Body of pancreas (tissue), 4 donors: Measurements from ENCODE around the gene GGA1. TPM values are rescaled to one million over a fixed set of nuclear protein-coding genes. Genes with fewer than 3 reads are reported as not detected.

Experiments used
- ATAC-seq: fragments of 150-250 bp; one replicate; pipeline ENCODE4 v1.9.1; 2016
- DNase-seq, 4 donors: peaks; one replicate each; pipeline ENCODE4 v3.0.0-alpha.2; 2019
- H3K27ac ChIP-seq, 4 donors: fragments of 200-600 bp; sonication (generic); 1 replicate in 3 of 4; 2 replicates in 1 of 4; pipeline versions ENCODE4 v1.5.1 to v1.6.1; 2016 to 2019; ENCODE audit warnings: mild to moderate bottlenecking in 1 of 4, mixed read lengths in 1 of 4, moderate library complexity in 1 of 4
- H3K27me3 ChIP-seq, 2 donors: fragments of 200-600 bp; sonication (generic); one replicate each; pipeline ENCODE4 v1.6.0; 2016; ENCODE audit warnings: mild to moderate bottlenecking in 1 of 2
- H3K36me3 ChIP-seq, 2 donors: fragments of 200-600 bp; sonication (generic); replicated peaks in 1 of 2; 2 replicates each; pipeline ENCODE4 v1.5.1; 2016; ENCODE audit warnings: low read depth in 2 of 2; ENCODE audit not compliant: insufficient read depth in 1 of 2
- H3K4me1 ChIP-seq: fragments of 200-600 bp; sonication (generic); one replicate; pipeline ENCODE4 v1.6.0; 2016
- H3K4me3 ChIP-seq, 2 donors: fragments of 200-600 bp; sonication (generic); 1 replicate in 1 of 2; 2 replicates in 1 of 2; pipeline ENCODE4 v1.5.1; 2016 to 2019
- H3K9me3 ChIP-seq, 3 donors: fragments of 200-600 bp; sonication (generic); 1 replicate in 2 of 3; 2 replicates in 1 of 3; pipeline ENCODE4 v1.5.1; 2016
- POLR2A ChIP-seq, 3 donors: fragments of 450-650 bp; IDR thresholded peaks; one replicate each; pipeline ENCODE4 v1.6.1; 2016; ENCODE audit warnings: antibody characterized with exemption in 3 of 3, mild to moderate bottlenecking in 2 of 3
- WGBS, 2 donors: methylation state at CpG; one replicate each; pipeline ENCODE4 v1.1.5; 2017; 5-methylcytosine and 5-hydroxymethylcytosine counted together
- intact Hi-C: fragments of 100-400 bp; cut with DNase I; formaldehyde crosslinking; loops from one replicate; pipeline ENCODE4 v1.15.1; 2023
- total RNA-seq, 2 donors: library from RNA; depleted of rRNA; stranded (reverse); fragments of >200 nt; gene quantifications; one replicate each; pipeline ENCODE4 v1.1.0, GENCODE V29; 2016
- TF ChIP-seq, protein P1 (sequence below), 7 experiments: fragments of 450-650 bp in 4 of 7; fragments of 200-600 bp in 3 of 7; sonication (generic) in 3 of 7; IDR thresholded peaks; one replicate each; pipeline ENCODE4 v1.5.1; 2016 to 2019; ENCODE audit warnings: antibody characterized with exemption in 7 of 7

Gene GGA1
- total RNA-seq, 2 donors from 2014 or later: 38.4 to 42.5 TPM

GRCh38 chr22:37678372-37678771 is 69.7 kb downstream of the GGA1 start:
- Histone ChIP-seq H3K27me3 (no peaks in the 10 kb centered on the region), H3K27ac (no peak overlapping the region), H3K36me3 (no peaks in the 10 kb centered on the region), H3K4me1 (peaks cover 42% of the 10 kb centered on the region), H3K9me3 (no peaks in the 10 kb centered on the region), H3K4me3 (no peak overlapping the region)
- ATAC-seq: no peak
- intact Hi-C loops: no loop called here
- TF ChIP-seq, protein P1, sequence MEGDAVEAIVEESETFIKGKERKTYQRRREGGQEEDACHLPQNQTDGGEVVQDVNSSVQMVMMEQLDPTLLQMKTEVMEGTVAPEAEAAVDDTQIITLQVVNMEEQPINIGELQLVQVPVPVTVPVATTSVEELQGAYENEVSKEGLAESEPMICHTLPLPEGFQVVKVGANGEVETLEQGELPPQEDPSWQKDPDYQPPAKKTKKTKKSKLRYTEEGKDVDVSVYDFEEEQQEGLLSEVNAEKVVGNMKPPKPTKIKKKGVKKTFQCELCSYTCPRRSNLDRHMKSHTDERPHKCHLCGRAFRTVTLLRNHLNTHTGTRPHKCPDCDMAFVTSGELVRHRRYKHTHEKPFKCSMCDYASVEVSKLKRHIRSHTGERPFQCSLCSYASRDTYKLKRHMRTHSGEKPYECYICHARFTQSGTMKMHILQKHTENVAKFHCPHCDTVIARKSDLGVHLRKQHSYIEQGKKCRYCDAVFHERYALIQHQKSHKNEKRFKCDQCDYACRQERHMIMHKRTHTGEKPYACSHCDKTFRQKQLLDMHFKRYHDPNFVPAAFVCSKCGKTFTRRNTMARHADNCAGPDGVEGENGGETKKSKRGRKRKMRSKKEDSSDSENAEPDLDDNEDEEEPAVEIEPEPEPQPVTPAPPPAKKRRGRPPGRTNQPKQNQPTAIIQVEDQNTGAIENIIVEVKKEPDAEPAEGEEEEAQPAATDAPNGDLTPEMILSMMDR (IDR thresholded peaks at IDR 0.05): no peak
- no peak for TF ChIP-seq POLR2A (IDR thresholded peaks at IDR 0.05)
- DNase-seq: no peak
- 59 to 70% methylated on average over 8 to 9 of the region's 18 CpGs for whole genome bisulfite sequencing, 2 donors

DNA sequence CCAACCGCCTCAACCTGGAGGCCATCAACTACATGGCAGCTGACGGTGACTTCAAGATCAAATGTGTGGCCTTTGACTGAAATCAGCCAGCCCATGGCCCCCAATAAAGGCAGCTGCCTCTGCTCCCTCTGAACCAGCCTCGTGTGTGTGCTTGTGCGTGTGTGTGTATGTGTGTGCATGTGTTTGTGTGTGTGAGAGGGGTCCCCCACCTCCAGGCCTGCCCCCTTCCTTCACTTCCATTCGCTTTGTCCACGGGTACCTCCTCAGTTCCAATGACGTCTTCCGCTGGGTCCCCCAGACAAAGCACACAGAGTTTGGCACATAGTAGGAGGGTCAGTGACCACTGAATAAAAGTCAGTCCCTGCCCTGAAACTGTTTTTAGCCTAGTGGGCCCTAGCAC is 71.0 kb downstream of the GGA1 start:
- TF ChIP-seq, protein P1 (IDR thresholded peaks at IDR 0.05): no peak
- no peak for TF ChIP-seq POLR2A (IDR thresholded peaks at IDR 0.05)
- Histone ChIP-seq H3K36me3 (no peaks in the 10 kb centered on the region), H3K4me3 (no peak overlapping the region), H3K9me3 (no peaks in the 10 kb centered on the region), H3K27ac (no peak overlapping the region), H3K27me3 (no peaks in the 10 kb centered on the region), H3K4me1 (peaks cover 37% of the 10 kb centered on the region)
- WGBS, 2 donors: 83 to 95% methylated on average over 4 to 8 of the region's 8 CpGs
- DNase-seq (no peak), ATAC-seq (no peak)
- intact Hi-C loops: loop anchor here (5.0 kb wide), 1 partner anchor 32 kb away; no protein-coding TSS in a partner anchor

- WGBS, 2 donors: 62 to 77% methylated on average over 5 to 7 of the region's 7 CpGs
- H3K4me1 ChIP-seq: peaks cover 31% of the 10 kb centered on the region
- no peaks in the 10 kb centered on the region for H3K36me3 ChIP-seq
- TF ChIP-seq, protein P1 (IDR thresholded peaks at IDR 0.05): no peak
- no peak for TF ChIP-seq POLR2A (IDR thresholded peaks at IDR 0.05)
- H3K4me3 ChIP-seq: no peak overlapping the region
- no peaks in the 10 kb centered on the region for H3K27me3 ChIP-seq
- H3K27ac ChIP-seq: no peak overlapping the region
- no peak for DNase-seq
- intact Hi-C loops: loop anchor here (5.0 kb wide), 1 partner anchor 33 kb away; no protein-coding TSS in a partner anchor
- ATAC-seq: no peak
- no peaks in the 10 kb centered on the region for H3K9me3 ChIP-seq
These were observed 71.7 kb downstream of the GGA1 start for GRCh38 chr22:37680191-37680851.

DNA sequence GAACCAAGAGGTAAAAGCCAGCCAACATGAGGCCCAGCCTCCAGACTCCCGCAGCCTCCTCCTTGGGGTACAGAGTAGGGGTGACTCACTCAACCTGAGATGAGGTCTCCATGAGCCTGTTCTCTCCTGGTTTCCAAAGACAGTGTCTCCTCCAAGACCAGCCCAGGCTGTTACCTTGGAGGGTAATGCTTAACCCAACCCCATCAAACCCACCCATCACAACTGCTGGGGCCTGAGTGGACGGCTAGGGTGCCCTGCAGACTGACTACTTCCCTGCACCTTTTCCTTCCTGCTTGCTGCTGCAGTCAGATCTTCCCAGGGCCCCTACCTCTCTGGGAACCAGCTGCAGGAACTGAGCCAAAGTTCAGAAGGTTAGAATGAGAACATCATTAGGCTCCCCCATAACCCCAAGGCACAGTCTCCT is 72.4 kb downstream of the GGA1 start:
- no peak overlapping the region for H3K4me3 ChIP-seq
- no peaks in the 10 kb centered on the region for H3K36me3 ChIP-seq
- WGBS, 2 donors: 21 to 81% methylated on average over 2 of the region's 2 CpGs
- DNase-seq: no peak
- no peak overlapping the region for H3K27ac ChIP-seq
- no peaks in the 10 kb centered on the region for H3K9me3 ChIP-seq
- TF ChIP-seq, protein P1 (IDR thresholded peaks at IDR 0.05): no peak
- TF ChIP-seq POLR2A (IDR thresholded peaks at IDR 0.05): no peak
- intact Hi-C loops: loop anchor here (5.0 kb wide), 1 partner anchor 34 kb away; no protein-coding TSS in a partner anchor
- peaks cover 28% of the 10 kb centered on the region for H3K4me1 ChIP-seq
- H3K27me3 ChIP-seq: no peaks in the 10 kb centered on the region
- no peak for ATAC-seq
